DMS153 (cell line): ENCODE results near the gene ATXN1.
"Not testable (repeated sequence)": the region's sequence is repeated elsewhere in the genome, so short reads cannot be mapped to it uniquely, and the experiment has no call there.

ENCODE experiments used
- DNase-seq: peaks from one replicate; lab custom pipeline; 2025; lab: John Stamatoyannopoulos, UW

The ATXN1 gene

GRCh38 chr6:16760516-16761470 is at the start of gene ATXN1:
Gene ATXN1 (minus strand): TSS chr6:16761460.
- DNase-seq: no peak

- no peak for DNase-seq
These were observed 49.2 kb upstream of the ATXN1 start for GRCh38 chr6:16810411-16810810.

GRCh38 chr6:16809753-16810358 is 48.6 kb upstream of the ATXN1 start:
- DNase-seq: no peak

- no peak for DNase-seq
These were observed 46.7 kb upstream of the ATXN1 start for GRCh38 chr6:16807956-16808355.

- no peak for DNase-seq
These were observed 45.1 kb upstream of the ATXN1 start for GRCh38 chr6:16806363-16806762.

- no peak for DNase-seq
These were observed 44.1 kb upstream of the ATXN1 start for GRCh38 chr6:16805243-16805950.

- DNase-seq: no peak
These were observed 43.4 kb upstream of the ATXN1 start for GRCh38 chr6:16804546-16805242.

GRCh38 chr6:16803294-16804200 is 42.3 kb upstream of the ATXN1 start:
- DNase-seq: no peak

- no peak for DNase-seq
These were observed 40.8 kb upstream of the ATXN1 start for GRCh38 chr6:16802071-16802470.

- no peak for DNase-seq
These were observed 39.7 kb upstream of the ATXN1 start for GRCh38 chr6:16800942-16801341.

GRCh38 chr6:16800341-16800740 is 39.1 kb upstream of the ATXN1 start:
- DNase-seq: no peak

- no peak for DNase-seq
These were observed 38.3 kb upstream of the ATXN1 start for GRCh38 chr6:16799279-16800193.

- no peak for DNase-seq
These were observed 32.7 kb upstream of the ATXN1 start for GRCh38 chr6:16793828-16794412.

GRCh38 chr6:16789329-16790038 is 28.2 kb upstream of the ATXN1 start:
- DNase-seq: no peak

GRCh38 chr6:16787128-16787682 is 25.9 kb upstream of the ATXN1 start:
- no peak for DNase-seq

GRCh38 chr6:16785496-16785895 is 24.2 kb upstream of the ATXN1 start:
- no peak for DNase-seq

- not testable (repeated sequence) for DNase-seq
These were observed 23.7 kb upstream of the ATXN1 start for GRCh38 chr6:16784957-16785356.

GRCh38 chr6:16783952-16784565 is 22.8 kb upstream of the ATXN1 start:
- DNase-seq: no peak
